Metanephros (tissue), 2 donors: ENCODE results near the gene ZNF641. TPM values are rescaled to one million over a fixed set of nuclear protein-coding genes. Genes with fewer than 3 reads are reported as not detected.

Source experiments
- small RNA-seq: library from RNA; depleted of rRNA; stranded (forward); fragments of <200 nt; gene quantifications from one replicate; pipeline ENCODE3, GENCODE V24; 2014; ENCODE audit warnings: low replicate concordance
- total RNA-seq: library from RNA; depleted of rRNA; stranded (reverse); fragments of >200 nt; gene quantifications from one replicate; pipeline ENCODE4 v1.2.3, GENCODE V29; 2014

Gene ZNF641
- total RNA-seq = 26.5 TPM

DNA sequence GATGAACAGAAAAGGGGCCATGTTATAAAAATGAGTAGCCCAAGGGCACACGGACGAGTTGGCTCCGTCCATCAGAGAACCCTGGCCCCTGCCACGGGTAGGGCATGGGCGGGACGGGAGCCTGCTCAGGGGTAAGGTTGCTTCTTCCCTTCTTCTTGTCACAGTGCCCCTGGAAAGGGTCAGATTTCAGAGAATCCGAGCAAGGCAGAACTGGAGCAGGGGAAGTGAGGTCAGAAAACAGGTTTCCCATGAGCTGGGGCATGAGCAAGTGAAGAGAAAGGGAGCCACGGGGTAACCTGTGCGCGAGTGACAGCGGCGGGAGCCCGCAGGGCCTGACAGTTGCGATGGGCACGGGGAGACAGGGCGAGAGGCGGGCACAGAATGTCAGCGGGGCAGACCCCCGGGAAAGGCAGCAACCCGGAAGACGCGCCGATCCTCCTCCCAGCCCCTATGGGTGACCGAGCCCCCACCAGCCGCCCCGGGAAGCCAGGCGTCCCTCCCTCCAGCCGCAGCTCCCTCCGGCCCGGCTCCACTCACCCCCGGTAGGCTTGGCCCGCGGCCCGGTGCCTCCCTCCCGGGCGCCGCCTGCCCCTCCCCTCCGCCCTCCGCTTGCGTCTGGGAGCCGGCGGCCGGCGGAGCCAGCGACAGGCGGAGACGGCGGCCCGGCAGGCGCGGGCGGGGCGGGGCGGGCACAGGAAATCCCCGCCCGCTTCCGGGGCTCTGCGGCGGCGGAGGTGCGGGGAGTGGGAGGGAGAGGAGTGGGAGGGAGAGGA, at the start of gene ZNF641:
Gene ZNF641 (minus strand): TSS at position 671 of the 773 bp plus-strand sequence. CDS start 2,829 bp downstream, outside the sequence.

Small RNA genes within 50 kb of the gene (small RNA-seq; reads per million reads assigned to genes)
- gene AC024257.2 = not detected

Other genes starting within 250 kb of the ZNF641 start
- gene SENP1, start 244.8 kb downstream of the ZNF641 start, total RNA-seq = 34.0 TPM
- gene PFKM, start 231.6 kb downstream of the ZNF641 start, total RNA-seq = 122 TPM
- 28.8 TPM for gene ASB8, start 193.4 kb downstream of the ZNF641 start, total RNA-seq
- gene CCDC184, start 167.3 kb downstream of the ZNF641 start, total RNA-seq = 0.53 TPM
- not detected for gene OR10AD1, start 147.6 kb downstream of the ZNF641 start, total RNA-seq
- gene ANP32D, start 121.6 kb upstream of the ZNF641 start, total RNA-seq = not detected
- gene C12orf54, start 131.6 kb upstream of the ZNF641 start, total RNA-seq = not detected
- not detected for gene OR8S1, start 174.7 kb upstream of the ZNF641 start, total RNA-seq
- gene LALBA, start 219.1 kb upstream of the ZNF641 start, total RNA-seq = not detected